GM12875 (cell line): ENCODE measurements around the gene DDHD1.

ENCODE experiments used
- H3K4me3 ChIP-seq: one replicate; pipeline ENCODE4 v1.5.1; 2011; ENCODE audit warnings: low read depth, low read length, control low read depth
- TF ChIP-seq, protein P1 (sequence below): IDR thresholded peaks from 2 replicates; pipeline ENCODE4 v1.5.1; 2011; ENCODE audit warnings: low read depth, mild to moderate bottlenecking, control low read depth, inconsistent platforms, low read length, moderate library complexity, borderline replicate concordance; ENCODE audit not compliant: insufficient read depth

The DDHD1 gene

DNA sequence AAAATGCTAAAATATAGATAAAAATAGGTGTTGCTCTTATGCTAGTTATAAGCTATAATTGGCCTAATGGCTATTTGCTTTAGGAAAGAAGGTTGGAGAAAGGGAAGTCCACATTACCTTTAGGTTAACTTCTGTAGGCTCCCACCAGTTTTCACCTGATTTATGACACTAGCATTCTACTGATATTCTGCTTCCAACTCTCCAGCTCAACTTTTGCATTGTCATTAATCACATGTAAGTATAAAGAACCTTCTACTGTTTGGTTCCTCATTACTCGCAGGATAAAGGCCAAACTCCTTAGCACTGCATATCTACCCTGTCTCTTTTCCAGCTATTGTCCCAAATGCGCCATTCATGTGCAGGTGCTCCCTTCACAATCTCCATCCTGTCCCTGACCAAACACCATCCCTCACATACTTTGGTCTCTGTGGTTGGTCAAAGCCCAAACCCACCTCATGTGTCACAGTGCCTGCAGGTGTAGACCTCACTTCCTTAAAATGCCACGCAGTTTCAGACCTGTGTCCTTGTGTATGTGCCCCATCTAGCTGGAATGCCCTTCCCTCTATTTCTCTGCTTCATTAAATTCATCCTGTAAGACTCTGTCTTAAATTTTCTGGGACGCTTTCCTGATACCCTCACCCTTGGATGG, 3.3 kb downstream of the DDHD1 start:
- peak overlapping the region; percentile 56 for H3K4me3 ChIP-seq
- TF ChIP-seq, protein P1, sequence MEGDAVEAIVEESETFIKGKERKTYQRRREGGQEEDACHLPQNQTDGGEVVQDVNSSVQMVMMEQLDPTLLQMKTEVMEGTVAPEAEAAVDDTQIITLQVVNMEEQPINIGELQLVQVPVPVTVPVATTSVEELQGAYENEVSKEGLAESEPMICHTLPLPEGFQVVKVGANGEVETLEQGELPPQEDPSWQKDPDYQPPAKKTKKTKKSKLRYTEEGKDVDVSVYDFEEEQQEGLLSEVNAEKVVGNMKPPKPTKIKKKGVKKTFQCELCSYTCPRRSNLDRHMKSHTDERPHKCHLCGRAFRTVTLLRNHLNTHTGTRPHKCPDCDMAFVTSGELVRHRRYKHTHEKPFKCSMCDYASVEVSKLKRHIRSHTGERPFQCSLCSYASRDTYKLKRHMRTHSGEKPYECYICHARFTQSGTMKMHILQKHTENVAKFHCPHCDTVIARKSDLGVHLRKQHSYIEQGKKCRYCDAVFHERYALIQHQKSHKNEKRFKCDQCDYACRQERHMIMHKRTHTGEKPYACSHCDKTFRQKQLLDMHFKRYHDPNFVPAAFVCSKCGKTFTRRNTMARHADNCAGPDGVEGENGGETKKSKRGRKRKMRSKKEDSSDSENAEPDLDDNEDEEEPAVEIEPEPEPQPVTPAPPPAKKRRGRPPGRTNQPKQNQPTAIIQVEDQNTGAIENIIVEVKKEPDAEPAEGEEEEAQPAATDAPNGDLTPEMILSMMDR: no peak

DNA sequence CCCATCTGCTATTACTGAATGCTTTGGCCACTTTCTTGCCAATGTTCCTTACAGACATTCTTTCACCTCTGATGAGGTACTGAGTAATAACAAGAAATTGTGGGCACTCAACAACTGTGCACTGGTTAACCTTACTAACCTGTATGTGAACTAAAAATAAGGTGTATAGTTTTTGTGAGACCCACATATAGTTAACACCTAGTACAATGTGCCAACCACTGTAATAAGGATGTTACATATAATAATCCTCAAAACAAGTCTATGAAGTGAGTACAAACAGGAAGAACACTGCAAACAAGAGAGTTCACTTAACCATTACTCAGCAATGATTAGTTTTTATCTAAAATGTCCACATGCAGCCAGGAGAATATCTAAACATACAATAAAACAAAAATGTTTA, 4.5 kb downstream of the DDHD1 start:
- peak overlapping the region; percentile 3 for H3K4me3 ChIP-seq

DNA sequence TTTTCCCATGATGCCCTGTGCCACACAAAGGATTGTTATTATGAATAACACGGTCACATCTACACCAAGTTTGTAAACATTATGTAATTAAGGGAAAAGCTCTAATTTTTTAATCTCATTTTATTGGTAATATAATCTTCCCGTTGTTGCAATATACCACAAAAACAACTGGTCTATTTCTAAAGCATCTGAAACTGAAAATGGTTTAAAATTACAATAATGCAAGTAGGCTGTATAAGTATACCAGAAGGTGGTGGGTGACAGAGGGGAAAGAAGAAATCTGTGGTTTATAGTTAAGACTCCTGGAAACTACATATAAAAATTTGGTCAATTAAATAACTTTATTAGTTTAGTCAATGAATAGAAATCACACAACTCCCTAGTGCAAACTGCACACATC, 5.2 kb downstream of the DDHD1 start:
- no peak overlapping the region for H3K4me3 ChIP-seq
- TF ChIP-seq, protein P1: no peak

More for the DNA sequence above, 4.5 kb downstream of the DDHD1 start:
- TF ChIP-seq, protein P1: no peak

DNA sequence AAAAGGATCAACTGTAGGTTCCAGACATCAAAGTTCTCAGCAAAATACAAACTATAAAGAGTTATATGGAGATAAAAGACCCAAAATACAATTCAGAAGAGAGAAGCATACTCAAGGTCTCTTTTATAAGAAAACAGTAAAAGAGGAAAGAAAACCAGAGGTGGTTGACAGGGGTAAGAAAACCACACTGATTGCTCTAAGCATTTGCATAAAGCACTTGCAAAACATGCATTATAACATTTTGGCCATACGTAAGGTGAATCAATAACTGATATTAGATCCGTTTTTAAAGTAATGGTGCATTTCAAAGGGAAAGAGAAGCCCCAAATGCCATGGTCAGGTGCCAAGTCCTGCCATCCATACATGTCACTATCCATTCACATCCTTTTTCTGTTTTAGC, 5.9 kb downstream of the DDHD1 start:
- H3K4me3 ChIP-seq: no peak overlapping the region
- TF ChIP-seq, protein P1: no peak

- no peak overlapping the region for H3K4me3 ChIP-seq
- TF ChIP-seq, protein P1: no peak
Observed at GRCh38 chr14:53146739-53147138, 6.4 kb downstream of the DDHD1 start.

- TF ChIP-seq, protein P1: no peak
- H3K4me3 ChIP-seq: no peak overlapping the region
Observed at GRCh38 chr14:53144244-53144643, 8.9 kb downstream of the DDHD1 start.

- TF ChIP-seq, protein P1: no peak
Observed at GRCh38 chr14:53140585-53140984, 12.5 kb downstream of the DDHD1 start.

More at GRCh38 chr14:53140585-53140984, 12.5 kb downstream of the DDHD1 start:
- H3K4me3 ChIP-seq: no peak overlapping the region
